PC-9 (cell line): ENCODE data around the gene APPL1.

Experiments
- EZH2 ChIP-seq: fragments of 200-600 bp; sonication (generic); IDR thresholded peaks from 2 replicates; pipeline ENCODE4 v1.8.0; 2017; ENCODE audit warnings: antibody characterized with exemption, low read depth
- TF ChIP-seq, protein P1 (sequence below): fragments of 200-600 bp; sonication (generic); conservative IDR thresholded peaks from 2 replicates; pipeline ENCODE4 v1.6.1; 2017; ENCODE audit warnings: mixed run types, antibody characterized with exemption, mild to moderate bottlenecking, moderate library complexity

DNA sequence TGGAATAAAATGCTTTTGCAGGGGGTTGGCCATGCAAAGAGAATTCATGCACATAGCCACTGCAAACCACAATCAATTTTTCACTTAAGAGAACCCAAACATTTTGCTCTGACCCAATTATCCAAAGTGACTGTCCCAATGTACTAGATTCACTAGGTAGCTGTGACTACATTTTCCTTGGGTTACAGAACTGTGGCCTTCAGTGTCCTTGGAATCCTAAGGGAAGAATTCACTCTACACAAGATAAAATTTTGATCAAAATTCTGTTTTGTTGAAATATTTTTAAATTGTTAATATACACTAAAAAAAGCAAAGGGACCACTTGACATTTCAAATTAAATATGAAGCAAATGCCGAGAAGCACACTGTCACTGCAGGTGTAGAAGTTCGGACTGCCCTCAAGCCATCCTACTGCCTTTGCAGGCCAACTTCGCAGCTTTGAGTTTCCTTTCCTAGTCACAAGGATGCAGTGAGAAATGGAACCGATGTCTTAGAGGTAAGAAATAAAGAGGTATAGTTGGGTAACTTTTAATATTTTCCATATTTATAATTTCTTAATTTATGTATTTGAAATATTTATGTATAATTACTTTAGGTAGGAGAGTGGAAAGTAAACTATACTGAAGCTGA is 65.5 kb downstream of the APPL1 start:
- TF ChIP-seq, protein P1, sequence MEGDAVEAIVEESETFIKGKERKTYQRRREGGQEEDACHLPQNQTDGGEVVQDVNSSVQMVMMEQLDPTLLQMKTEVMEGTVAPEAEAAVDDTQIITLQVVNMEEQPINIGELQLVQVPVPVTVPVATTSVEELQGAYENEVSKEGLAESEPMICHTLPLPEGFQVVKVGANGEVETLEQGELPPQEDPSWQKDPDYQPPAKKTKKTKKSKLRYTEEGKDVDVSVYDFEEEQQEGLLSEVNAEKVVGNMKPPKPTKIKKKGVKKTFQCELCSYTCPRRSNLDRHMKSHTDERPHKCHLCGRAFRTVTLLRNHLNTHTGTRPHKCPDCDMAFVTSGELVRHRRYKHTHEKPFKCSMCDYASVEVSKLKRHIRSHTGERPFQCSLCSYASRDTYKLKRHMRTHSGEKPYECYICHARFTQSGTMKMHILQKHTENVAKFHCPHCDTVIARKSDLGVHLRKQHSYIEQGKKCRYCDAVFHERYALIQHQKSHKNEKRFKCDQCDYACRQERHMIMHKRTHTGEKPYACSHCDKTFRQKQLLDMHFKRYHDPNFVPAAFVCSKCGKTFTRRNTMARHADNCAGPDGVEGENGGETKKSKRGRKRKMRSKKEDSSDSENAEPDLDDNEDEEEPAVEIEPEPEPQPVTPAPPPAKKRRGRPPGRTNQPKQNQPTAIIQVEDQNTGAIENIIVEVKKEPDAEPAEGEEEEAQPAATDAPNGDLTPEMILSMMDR = no peak
- no peak for TF ChIP-seq EZH2
